ENCODE results near the gene FBXW2. TPM values are rescaled to one million over a fixed set of nuclear protein-coding genes. Genes with fewer than 3 reads are reported as not detected.

The FBXW2 gene
- total RNA-seq, 1 donor from 2014 or later = 24.0 TPM

GRCh38 chr9:120708526-120709224 lies 84.5 kb downstream of the FBXW2 start:
- DNase-seq (ENCODE audit: low read depth) = no peak
- H3K4me3 ChIP-seq (ENCODE audit: low read depth, low read length) = no peak overlapping the region
- TF ChIP-seq, protein P1, sequence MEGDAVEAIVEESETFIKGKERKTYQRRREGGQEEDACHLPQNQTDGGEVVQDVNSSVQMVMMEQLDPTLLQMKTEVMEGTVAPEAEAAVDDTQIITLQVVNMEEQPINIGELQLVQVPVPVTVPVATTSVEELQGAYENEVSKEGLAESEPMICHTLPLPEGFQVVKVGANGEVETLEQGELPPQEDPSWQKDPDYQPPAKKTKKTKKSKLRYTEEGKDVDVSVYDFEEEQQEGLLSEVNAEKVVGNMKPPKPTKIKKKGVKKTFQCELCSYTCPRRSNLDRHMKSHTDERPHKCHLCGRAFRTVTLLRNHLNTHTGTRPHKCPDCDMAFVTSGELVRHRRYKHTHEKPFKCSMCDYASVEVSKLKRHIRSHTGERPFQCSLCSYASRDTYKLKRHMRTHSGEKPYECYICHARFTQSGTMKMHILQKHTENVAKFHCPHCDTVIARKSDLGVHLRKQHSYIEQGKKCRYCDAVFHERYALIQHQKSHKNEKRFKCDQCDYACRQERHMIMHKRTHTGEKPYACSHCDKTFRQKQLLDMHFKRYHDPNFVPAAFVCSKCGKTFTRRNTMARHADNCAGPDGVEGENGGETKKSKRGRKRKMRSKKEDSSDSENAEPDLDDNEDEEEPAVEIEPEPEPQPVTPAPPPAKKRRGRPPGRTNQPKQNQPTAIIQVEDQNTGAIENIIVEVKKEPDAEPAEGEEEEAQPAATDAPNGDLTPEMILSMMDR (conservative IDR thresholded peaks at IDR 0.05; ENCODE audit: low read depth, low read length) = no peak

DNA sequence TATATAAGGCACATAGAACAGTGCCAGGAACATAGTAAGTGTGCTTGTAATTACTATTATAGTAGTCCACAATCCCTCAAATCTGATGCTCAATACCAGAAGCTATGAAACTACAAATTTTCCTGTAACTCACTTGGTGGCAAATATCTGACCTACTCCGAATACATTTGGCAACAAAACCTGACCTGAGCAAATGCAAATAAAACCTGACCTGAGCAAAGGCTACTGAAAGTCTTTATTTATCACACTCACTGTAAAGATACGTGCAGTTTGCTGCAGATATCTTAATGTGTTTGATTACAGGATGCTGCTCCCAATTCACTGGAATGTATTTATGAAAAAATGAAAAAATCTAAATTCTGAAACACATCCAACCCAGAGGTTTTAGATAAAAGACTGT lies 86.0 kb downstream of the FBXW2 start:
- no peak for DNase-seq (ENCODE audit: low read depth)
- no peak overlapping the region for H3K4me3 ChIP-seq (ENCODE audit: low read depth, low read length)
- TF ChIP-seq, protein P1 (conservative IDR thresholded peaks at IDR 0.05; ENCODE audit: low read depth, low read length) = no peak

Other genes with a start within 250 kb of the FBXW2 start
- 32.1 and 38.7 TPM in 2 replicates for gene CDK5RAP2, start 213.2 kb downstream of the FBXW2 start, total RNA-seq
- 9.9 and 11.1 TPM in 2 replicates for gene MEGF9, start 78.9 kb downstream of the FBXW2 start, total RNA-seq
- gene PSMD5, start 49.5 kb upstream of the FBXW2 start, total RNA-seq = 31.4 and 42.1 TPM in 2 replicates
- gene PHF19, start 83.8 kb upstream of the FBXW2 start, total RNA-seq = 86.2 and 122 TPM in 2 replicates
- 4.5 and 5.9 TPM in 2 replicates for gene TRAF1, start 133.4 kb upstream of the FBXW2 start, total RNA-seq

All from epithelial cell of proximal tubule (primary cell).